GM12874 (cell line): Measurements from ENCODE around the gene STAP1.

Source experiments
- TF ChIP-seq, protein P1 (sequence below): IDR thresholded peaks from 2 replicates; pipeline ENCODE4 v1.5.1; 2011; ENCODE audit warnings: low read depth, mild to moderate bottlenecking, control low read depth, low read length, moderate library complexity; ENCODE audit not compliant: insufficient read depth

STAP1 gene

GRCh38 chr4:67558493-67558892 is at the start of gene STAP1:
TSS of gene STAP1 (plus strand) at chr4:67558727. CDS start at chr4:67558810, 83 bp downstream.
- TF ChIP-seq, protein P1, sequence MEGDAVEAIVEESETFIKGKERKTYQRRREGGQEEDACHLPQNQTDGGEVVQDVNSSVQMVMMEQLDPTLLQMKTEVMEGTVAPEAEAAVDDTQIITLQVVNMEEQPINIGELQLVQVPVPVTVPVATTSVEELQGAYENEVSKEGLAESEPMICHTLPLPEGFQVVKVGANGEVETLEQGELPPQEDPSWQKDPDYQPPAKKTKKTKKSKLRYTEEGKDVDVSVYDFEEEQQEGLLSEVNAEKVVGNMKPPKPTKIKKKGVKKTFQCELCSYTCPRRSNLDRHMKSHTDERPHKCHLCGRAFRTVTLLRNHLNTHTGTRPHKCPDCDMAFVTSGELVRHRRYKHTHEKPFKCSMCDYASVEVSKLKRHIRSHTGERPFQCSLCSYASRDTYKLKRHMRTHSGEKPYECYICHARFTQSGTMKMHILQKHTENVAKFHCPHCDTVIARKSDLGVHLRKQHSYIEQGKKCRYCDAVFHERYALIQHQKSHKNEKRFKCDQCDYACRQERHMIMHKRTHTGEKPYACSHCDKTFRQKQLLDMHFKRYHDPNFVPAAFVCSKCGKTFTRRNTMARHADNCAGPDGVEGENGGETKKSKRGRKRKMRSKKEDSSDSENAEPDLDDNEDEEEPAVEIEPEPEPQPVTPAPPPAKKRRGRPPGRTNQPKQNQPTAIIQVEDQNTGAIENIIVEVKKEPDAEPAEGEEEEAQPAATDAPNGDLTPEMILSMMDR, result no peak

DNA sequence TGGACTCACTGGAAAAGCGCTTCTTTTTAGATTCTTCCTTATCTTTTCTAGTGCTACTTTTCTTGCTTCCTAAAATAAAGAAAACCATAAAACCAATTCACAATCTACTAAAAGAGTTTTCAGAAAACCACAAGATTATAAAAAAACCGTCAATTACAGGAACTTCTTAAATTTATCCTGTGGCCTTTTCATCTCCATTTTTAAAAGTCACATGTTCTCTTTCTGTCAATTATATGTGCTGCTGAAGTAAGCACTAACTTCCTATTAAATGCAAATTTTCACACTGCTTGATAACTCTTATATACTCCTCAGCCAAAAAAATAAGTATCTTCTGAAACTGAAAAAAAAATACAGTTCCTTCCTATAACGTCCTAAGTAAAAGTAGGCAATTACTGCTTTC is 46.0 kb upstream of the STAP1 start:
- TF ChIP-seq, protein P1, result no peak

- TF ChIP-seq, protein P1, result no peak
Measured at GRCh38 chr4:67520141-67520540, 38.4 kb upstream of the STAP1 start.

GRCh38 chr4:67521506-67521905 is 37.0 kb upstream of the STAP1 start:
- TF ChIP-seq, protein P1, result no peak

GRCh38 chr4:67522230-67522629 is 36.3 kb upstream of the STAP1 start:
- TF ChIP-seq, protein P1, result no peak

GRCh38 chr4:67522851-67523671 is 35.5 kb upstream of the STAP1 start:
- TF ChIP-seq, protein P1, result no peak

- TF ChIP-seq, protein P1, result no peak
Measured at GRCh38 chr4:67531379-67531962, 27.1 kb upstream of the STAP1 start.
